Activated CD4-positive, alpha-beta memory T cell treated with anti-CD3 and anti-CD28 coated beads for 36 hours (primary cell): ENCODE data around the gene REL. TPM values are rescaled to one million over a fixed set of nuclear protein-coding genes. Genes with fewer than 3 reads are reported as not detected.
"Not testable (repeated sequence)": the region's sequence is repeated elsewhere in the genome, so short reads cannot be mapped to it uniquely, and the experiment has no call there.

ENCODE experiments used
- CTCF ChIA-PET: fragments of 350-600 bp; sonication (Branson Sonifier 250); formaldehyde crosslinking; loops from one replicate; lab custom pipeline; 2021; ENCODE audit warnings: antibody characterized with exemption, inconsistent platforms; lab: Charles Lee
- POLR2A ChIA-PET: fragments of 350-600 bp; sonication (Branson Sonifier 250); formaldehyde crosslinking; loops from one replicate; lab custom pipeline; 2021; ENCODE audit warnings: antibody characterized with exemption; lab: Charles Lee
- DNase-seq: peaks from one replicate; pipeline ENCODE4 v3.0.0-alpha.2; 2020
- H3K27ac Mint-ChIP-seq: one replicate; pipeline ENCODE4 v1.8.0; 2021; ENCODE audit warnings: mixed read lengths
- H3K27me3 Mint-ChIP-seq: one replicate; pipeline ENCODE4 v1.8.0; 2021; ENCODE audit warnings: mixed read lengths
- H3K36me3 Mint-ChIP-seq: one replicate; pipeline ENCODE4 v1.8.0; 2021; ENCODE audit warnings: mixed read lengths
- H3K4me1 Mint-ChIP-seq: one replicate; pipeline ENCODE4 v1.8.0; 2021; ENCODE audit warnings: low read depth, mixed read lengths
- H3K4me3 Mint-ChIP-seq: one replicate; pipeline ENCODE4 v1.8.0; 2021; ENCODE audit warnings: mild to moderate bottlenecking, mixed read lengths
- H3K9me3 Mint-ChIP-seq: one replicate; pipeline ENCODE4 v1.8.0; 2021; ENCODE audit warnings: mixed read lengths
- intact Hi-C: fragments of 100-400 bp; cut with micrococcal nuclease; formaldehyde crosslinking; loops from one replicate; pipeline ENCODE4 v1.15.1; 2023
- total RNA-seq, 2 experiments: library from RNA; stranded (reverse); gene quantifications; one replicate each; pipeline ENCODE4 v1.2.3, GENCODE V29; 2021

REL gene
- total RNA-seq, 2 experiments from 2014 or later = 37.1 to 38.1 TPM

DNA sequence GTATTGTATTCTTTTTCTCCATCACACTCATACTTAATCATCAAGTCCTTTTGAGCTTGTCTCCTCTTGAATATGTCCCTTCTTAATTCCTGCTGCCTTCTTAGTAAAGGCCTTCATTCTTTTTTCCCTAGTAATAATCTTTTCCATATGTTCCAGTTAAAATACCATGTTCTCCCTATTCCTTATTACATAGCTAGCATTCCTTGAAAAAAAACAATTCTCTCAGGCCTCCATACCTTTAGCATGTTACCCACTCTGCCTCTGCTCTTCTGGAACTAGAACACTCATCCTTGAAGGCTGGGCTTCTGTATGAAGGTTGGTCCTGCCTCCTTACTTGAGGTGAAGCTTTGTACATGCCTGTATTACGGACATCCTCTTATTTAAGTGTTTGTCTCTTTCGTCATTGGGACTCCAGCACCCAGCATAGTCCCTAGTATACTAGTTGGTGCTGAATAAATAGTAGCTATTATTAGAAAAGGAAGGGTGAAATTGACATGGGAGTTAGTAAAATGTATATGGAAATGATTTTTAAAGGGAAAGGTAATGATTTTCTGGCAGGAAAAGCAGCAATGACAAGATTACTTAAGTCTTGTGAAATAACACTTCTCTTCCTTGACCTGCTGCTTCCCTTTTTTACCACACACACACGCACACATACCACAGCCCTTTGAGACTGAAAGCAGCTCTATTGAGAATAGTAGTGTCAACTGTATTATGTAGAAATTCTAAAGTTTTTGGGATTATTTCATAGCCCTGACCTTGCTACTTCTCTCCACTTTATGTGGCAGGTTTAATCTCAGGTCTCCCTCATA lies 45.6 kb downstream of the REL start:
- Mint-ChIP-seq H3K36me3 (peaks cover 50% of the 10 kb centered on the region), H3K27me3 (no peaks in the 10 kb centered on the region), H3K4me1 (peaks cover 2% of the 10 kb centered on the region), H3K9me3 (peaks cover 2% of the 10 kb centered on the region), H3K4me3 (no peak overlapping the region), H3K27ac (no peak overlapping the region)
- intact Hi-C loops = no loop called here
- DNase-seq = no peak
- ChIA-PET CTCF (no interaction called here), POLR2A (no interaction called here)

DNA sequence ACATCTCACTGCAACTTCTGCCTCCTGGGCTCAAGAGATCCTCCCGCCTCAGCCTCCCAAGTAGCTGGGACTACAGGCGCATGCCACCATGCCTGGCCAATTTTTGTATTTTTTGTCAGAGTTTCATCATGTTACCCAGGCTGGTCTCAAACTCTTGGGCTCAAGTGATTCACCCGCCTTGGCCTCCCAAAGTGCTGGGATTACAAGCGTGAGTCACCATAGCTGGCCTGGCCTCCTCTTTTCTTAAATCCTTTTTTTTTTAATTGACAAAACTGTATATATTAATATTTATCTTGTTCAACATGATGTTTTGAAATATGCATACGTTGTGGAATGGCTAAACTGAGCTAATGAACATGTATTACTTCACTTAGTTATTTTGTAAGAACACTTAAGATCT lies 50.7 kb downstream of the REL start:
- H3K27me3 Mint-ChIP-seq, POLR2A ChIA-PET, intact Hi-C loops, H3K4me3 Mint-ChIP-seq, H3K27ac Mint-ChIP-seq, H3K9me3 Mint-ChIP-seq, DNase-seq: not testable (repeated sequence)
- H3K36me3 Mint-ChIP-seq = peaks cover 43% of the 10 kb centered on the region
- CTCF ChIA-PET = interaction anchor here (0.9 kb wide), 1 partner anchor 67 kb away, joined by 3 read pairs; no protein-coding TSS in a partner anchor
- H3K4me1 Mint-ChIP-seq = peaks cover 10% of the 10 kb centered on the region

DNA sequence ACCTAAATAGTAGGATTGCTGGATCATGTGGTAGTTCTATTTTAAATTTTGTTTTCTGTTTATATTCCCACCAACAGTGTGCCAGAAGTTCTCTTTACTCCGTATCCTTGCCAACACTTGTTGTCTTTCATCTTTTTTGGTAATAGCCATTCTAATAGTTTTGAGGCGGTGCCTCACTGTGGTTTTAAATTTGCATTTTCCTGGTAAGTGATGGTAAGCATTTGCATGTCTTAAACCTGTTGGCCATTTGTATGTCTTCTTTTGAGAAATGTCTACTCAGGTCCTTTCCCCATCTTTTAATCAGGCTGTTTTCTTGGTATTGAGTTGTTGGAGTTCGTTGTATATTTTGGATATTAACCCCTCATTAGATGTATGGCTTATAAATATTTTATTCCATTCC lies 51.6 kb downstream of the REL start:
- Mint-ChIP-seq H3K9me3 (no peaks in the 10 kb centered on the region), H3K27me3 (no peaks in the 10 kb centered on the region), H3K27ac (no peak overlapping the region), H3K4me1 (peaks cover 10% of the 10 kb centered on the region), H3K4me3 (no peak overlapping the region), H3K36me3 (peaks cover 36% of the 10 kb centered on the region)
- intact Hi-C loops = no loop called here
- no peak for DNase-seq
- ChIA-PET CTCF (no interaction called here), POLR2A (no interaction called here)

DNA sequence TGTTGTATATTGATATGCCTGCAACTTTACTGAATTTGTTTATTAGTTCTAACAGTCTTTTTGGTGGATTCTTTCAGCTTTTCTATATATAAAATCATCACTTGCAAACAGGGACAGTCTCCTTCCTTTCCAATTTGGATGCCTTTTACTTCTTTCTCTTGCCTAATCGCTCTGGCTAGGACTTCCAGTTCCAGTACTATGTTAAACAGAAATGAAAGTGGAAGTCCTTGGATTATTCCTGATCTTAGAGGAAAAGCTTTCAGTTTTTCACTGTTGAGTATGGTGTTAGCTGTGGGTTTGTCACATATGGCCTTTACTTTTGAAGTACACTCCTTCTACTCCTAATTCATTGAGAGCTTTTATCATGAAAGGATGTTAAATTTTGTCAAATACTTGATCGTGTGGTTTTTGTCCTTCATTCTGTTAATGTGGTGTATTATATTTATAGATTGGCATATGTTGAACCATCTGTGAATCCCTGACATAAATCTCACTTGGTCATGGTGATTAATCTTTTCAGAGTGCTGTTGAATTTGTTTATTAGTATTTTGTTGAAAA lies 52.9 kb downstream of the REL start:
- Mint-ChIP-seq H3K4me1 (peaks cover 11% of the 10 kb centered on the region), H3K36me3 (peaks cover 48% of the 10 kb centered on the region), H3K9me3 (no peaks in the 10 kb centered on the region), H3K27ac (no peak overlapping the region), H3K27me3 (no peaks in the 10 kb centered on the region), H3K4me3 (no peak overlapping the region)
- no peak for DNase-seq
- intact Hi-C loops = no loop called here
- ChIA-PET CTCF (interaction anchor here (0.7 to 2.3 kb wide), 3 partner anchors 27 to 129 kb away, joined by 3 to 5 read pairs (median 4); no protein-coding TSS in a partner anchor), POLR2A (no interaction called here)

DNA sequence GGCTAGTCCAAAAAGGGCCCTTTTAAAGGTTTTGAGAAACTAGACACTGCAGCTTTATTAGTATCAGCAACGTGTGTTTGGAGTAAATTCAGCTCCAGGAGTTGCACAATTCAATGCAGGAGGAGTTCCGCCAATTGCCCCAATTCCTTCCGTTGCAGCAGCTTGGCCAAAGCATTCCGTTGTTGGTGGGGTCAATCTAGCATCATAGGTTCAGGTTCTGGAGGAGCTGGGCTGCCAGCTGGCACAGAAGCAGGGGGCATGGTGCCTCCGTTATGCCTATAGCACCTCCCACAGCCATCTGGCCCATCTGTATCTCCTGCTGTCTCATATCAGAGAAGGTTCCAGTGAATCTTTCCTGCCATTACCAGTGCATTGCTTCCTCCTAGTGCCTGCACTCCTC lies 55.4 kb downstream of the REL start:
- Mint-ChIP-seq H3K4me1 (peaks cover 14% of the 10 kb centered on the region), H3K27me3 (no peaks in the 10 kb centered on the region), H3K4me3 (no peak overlapping the region), H3K36me3 (peaks cover 49% of the 10 kb centered on the region), H3K27ac (no peak overlapping the region), H3K9me3 (no peaks in the 10 kb centered on the region)
- CTCF ChIA-PET = no interaction called here
- intact Hi-C loops = no loop called here
- DNase-seq = no peak
- POLR2A ChIA-PET = interaction anchor here (0.9 kb wide), 1 partner anchor 181 kb away, joined by 3 read pairs; no protein-coding TSS in a partner anchor

DNA sequence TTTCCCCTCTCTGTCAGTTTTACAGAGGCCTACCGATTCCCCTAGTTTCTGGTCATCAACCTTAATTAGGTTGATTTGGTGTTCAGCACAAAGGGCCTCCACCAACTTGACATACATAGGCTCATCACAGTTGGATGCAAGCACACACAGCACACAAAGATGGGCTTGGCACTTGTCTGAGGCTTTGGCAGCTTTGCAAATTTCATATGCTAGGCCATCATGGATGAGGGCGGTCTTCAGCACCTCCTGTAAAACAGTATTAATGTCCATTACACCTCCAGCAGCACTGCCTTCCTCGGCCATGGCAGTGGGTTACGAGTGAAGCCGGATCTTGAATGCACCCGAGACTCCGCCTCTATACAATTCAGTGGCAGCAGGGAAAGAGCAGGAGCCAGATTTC lies 56.9 kb downstream of the REL start:
- Mint-ChIP-seq H3K9me3 (no peaks in the 10 kb centered on the region), H3K27ac (no peak overlapping the region)
- POLR2A ChIA-PET = no interaction called here

DNA sequence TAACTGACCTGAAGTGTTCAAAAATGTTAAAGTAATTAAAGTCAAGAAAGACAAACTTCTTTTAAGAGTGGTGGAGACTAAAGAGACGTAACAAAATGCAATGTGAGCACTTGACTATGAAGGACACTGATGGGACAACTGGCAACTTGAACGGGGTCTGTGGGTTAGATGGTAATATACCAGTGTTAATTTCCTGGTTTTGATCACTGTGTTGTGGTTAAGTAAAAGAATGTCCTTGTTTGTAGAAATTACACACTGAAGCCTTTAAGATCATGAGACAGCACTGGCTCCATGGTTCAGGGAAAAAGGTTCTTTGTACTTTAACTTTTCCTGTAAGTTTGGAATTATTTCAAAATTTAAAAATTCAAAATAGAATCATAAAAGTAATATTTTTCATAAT lies 58.2 kb downstream of the REL start:
- no peaks in the 10 kb centered on the region for H3K9me3 Mint-ChIP-seq
- ChIA-PET POLR2A (no interaction called here), CTCF (no interaction called here)
- H3K36me3 Mint-ChIP-seq = peaks cover 31% of the 10 kb centered on the region
- H3K4me3 Mint-ChIP-seq = no peak overlapping the region
- H3K4me1 Mint-ChIP-seq = peaks cover 6% of the 10 kb centered on the region
- H3K27ac Mint-ChIP-seq = no peak overlapping the region
- DNase-seq = no peak
- H3K27me3 Mint-ChIP-seq = no peaks in the 10 kb centered on the region
- intact Hi-C loops = no loop called here

More for the DNA sequence above, 56.9 kb downstream of the REL start:
- no peaks in the 10 kb centered on the region for H3K27me3 Mint-ChIP-seq
- peaks cover 10% of the 10 kb centered on the region for H3K4me1 Mint-ChIP-seq
- intact Hi-C loops = no loop called here
- no peak overlapping the region for H3K4me3 Mint-ChIP-seq
- H3K36me3 Mint-ChIP-seq = peaks cover 40% of the 10 kb centered on the region
- DNase-seq = no peak
- CTCF ChIA-PET = interaction anchor here (0.6 kb wide), 1 partner anchor 18 kb away, joined by 3 read pairs; no protein-coding TSS in a partner anchor

DNA sequence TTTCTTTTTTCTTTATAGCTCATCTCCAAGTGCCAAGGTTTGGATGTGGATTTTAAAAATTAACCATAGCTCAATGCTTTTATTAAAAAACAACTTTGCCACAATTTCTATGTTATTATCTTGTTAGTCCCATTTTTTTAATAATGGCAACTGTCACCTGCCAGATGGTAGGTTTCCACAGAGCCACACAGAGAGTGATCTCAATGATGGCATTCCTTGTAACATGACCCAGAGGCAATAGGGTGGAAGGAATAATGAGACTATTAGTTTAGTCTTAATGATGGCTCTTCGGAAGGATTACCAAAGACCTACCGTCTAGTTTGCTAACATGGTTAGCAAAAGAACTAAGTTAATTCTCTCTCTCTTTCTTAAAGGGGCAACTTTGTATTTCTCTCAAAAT lies 64.0 kb downstream of the REL start:
- Mint-ChIP-seq H3K27ac (no peak overlapping the region), H3K4me1 (peaks cover 11% of the 10 kb centered on the region), H3K9me3 (no peaks in the 10 kb centered on the region), H3K27me3 (no peaks in the 10 kb centered on the region), H3K36me3 (peaks cover 21% of the 10 kb centered on the region), H3K4me3 (no peak overlapping the region)
- CTCF ChIA-PET = no interaction called here
- no peak for DNase-seq
- intact Hi-C loops = no loop called here
- POLR2A ChIA-PET = interaction anchor here (0.5 to 0.6 kb wide), 2 partner anchors 11 to 21 kb away, joined by 3 read pairs; no protein-coding TSS in a partner anchor

DNA sequence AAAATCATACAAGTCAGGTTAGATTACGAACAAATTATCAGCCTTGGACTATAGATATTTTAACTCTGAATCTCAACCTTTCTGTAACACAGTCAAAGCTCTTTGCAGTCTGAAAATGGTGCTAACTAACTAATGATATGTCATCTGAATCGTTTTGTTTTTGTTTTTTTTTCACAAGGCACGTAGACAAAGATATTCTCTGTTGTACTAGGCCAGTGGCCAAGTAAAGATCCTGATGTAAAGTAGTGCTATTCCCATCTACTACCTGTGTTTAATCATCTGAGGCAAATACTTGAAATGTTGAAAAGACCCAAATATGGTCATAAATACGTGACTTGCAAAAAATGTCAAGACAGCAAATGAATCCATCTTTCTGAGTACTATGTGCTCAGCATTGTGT lies 65.7 kb downstream of the REL start:
- no peak overlapping the region for H3K4me3 Mint-ChIP-seq
- H3K4me1 Mint-ChIP-seq = peaks cover 11% of the 10 kb centered on the region
- no peak overlapping the region for H3K27ac Mint-ChIP-seq
- H3K36me3 Mint-ChIP-seq = peaks cover 18% of the 10 kb centered on the region
- DNase-seq = no peak
- H3K27me3 Mint-ChIP-seq = no peaks in the 10 kb centered on the region
- no peaks in the 10 kb centered on the region for H3K9me3 Mint-ChIP-seq
- CTCF ChIA-PET = interaction anchor here (0.9 kb wide), 1 partner anchor 11 kb away, joined by 3 read pairs; no protein-coding TSS in a partner anchor
- POLR2A ChIA-PET = no interaction called here
- intact Hi-C loops = no loop called here

DNA sequence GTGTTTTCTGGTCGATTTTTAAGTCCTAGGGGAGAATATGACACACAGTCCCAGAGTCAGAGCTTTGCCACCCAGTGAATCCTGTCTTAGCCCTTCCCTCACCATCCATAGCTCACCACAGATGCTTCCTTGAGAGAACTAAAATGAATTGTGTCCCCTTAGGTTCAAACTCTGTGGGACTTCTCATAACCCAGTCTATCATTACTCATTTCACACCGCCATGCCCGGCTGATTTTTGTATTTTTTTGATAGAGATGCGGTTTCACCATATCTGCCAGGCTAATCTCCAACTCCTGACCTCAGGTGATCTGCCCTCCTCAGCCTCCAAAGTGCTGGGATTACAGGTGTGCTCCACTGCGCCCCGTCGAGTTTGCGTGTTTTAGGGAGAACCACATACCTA lies 66.8 kb downstream of the REL start:
- Mint-ChIP-seq H3K4me3 (no peak overlapping the region), H3K27me3 (no peaks in the 10 kb centered on the region), H3K27ac (no peak overlapping the region), H3K9me3 (no peaks in the 10 kb centered on the region), H3K36me3 (peaks cover 21% of the 10 kb centered on the region), H3K4me1 (peaks cover 11% of the 10 kb centered on the region)
- no peak for DNase-seq
- POLR2A ChIA-PET = no interaction called here
- CTCF ChIA-PET = no interaction called here
- intact Hi-C loops = no loop called here

DNA sequence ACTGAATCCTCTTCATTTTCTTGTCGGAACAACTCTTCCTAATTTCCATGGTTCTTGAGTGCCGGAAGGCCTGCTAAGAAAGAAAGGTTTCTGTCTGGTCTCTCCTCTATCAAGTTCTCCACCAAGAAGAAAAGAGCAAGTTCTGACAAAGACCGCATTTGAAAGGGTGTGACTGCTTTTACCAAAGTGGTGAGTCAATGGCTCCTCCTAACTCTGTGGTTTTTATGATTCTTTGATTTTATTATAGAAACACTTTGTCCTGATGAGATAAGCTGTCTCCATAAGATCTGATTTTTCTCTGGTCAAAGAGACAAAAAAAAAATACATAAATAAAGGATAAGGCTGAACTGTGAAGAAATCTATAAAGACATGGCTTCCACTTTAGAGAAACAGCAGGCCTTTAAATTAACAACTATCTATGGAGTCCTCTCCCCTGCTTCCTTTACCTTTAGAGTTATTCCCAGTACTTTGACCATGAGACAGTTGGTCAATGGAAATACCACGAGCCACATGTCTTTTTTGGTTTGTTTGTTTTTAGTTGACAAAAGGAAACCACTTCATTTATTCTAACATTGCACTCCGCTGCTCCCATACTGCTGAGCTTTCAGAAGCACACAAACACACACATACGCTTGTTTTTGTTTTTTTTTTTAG lies 67.7 kb downstream of the REL start:
- Mint-ChIP-seq H3K36me3 (peaks cover 29% of the 10 kb centered on the region), H3K4me3 (no peak overlapping the region), H3K4me1 (peaks cover 11% of the 10 kb centered on the region), H3K27ac (no peak overlapping the region), H3K27me3 (no peaks in the 10 kb centered on the region), H3K9me3 (no peaks in the 10 kb centered on the region)
- ChIA-PET POLR2A (no interaction called here), CTCF (no interaction called here)
- intact Hi-C loops = no loop called here
- no peak for DNase-seq

DNA sequence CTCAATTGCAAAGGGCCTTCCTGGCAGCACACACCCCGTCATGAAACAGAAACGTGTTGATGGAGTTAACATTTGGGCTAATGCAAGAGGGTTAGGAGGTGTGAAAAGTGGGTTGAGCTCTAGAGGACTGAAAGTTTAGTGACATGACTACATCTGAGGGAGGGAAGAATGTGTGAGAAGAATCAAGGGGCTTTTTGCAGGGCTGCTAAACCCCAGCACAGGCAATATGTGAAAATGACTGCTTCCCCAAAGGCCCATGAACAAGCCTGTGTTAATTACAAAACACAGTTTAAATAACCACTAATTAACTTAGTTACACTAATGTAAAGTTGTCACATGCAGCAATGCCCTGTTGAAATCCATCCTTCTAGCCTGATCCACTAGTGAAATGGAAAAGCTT lies 72.8 kb downstream of the REL start:
- CTCF ChIA-PET = interaction anchor here (2.4 kb wide), 1 partner anchor 45 kb away, joined by 8 read pairs; no protein-coding TSS in a partner anchor
- intact Hi-C loops = no loop called here
- no peak overlapping the region for H3K4me3 Mint-ChIP-seq
- peaks cover 3% of the 10 kb centered on the region for H3K4me1 Mint-ChIP-seq
- POLR2A ChIA-PET = no interaction called here
- peaks cover 16% of the 10 kb centered on the region for H3K36me3 Mint-ChIP-seq
- H3K9me3 Mint-ChIP-seq = no peaks in the 10 kb centered on the region
- H3K27me3 Mint-ChIP-seq = no peaks in the 10 kb centered on the region
- no peak for DNase-seq
- H3K27ac Mint-ChIP-seq = no peak overlapping the region
